ENCODE measurements around the gene COG2. TPM values are rescaled to one million over a fixed set of nuclear protein-coding genes. Genes with fewer than 3 reads are reported as not detected.

COG2 gene
- total RNA-seq, 1 donor from 2014 or later, result 29.7 TPM

GRCh38 chr1:230629511-230629910, 12.8 kb upstream of the COG2 start:
- Histone ChIP-seq H3K36me3 (ENCODE audit: control insufficient read depth, insufficient read depth, low read length) (no peaks in the 10 kb centered on the region), H3K4me3 (ENCODE audit: low read depth, low read length) (no peak overlapping the region), H3K27me3 (ENCODE audit: control insufficient read depth, insufficient read depth, low read length) (peaks cover 7% of the 10 kb centered on the region)
- no peak for DNase-seq (ENCODE audit: low read depth)
- no peak for TF ChIP-seq CTCF (IDR thresholded peaks at IDR 0.05; ENCODE audit: insufficient read depth, low read length, poor library complexity, severe bottlenecking)

- H3K27me3 ChIP-seq (ENCODE audit: control insufficient read depth, insufficient read depth, low read length), result peaks cover 7% of the 10 kb centered on the region
- TF ChIP-seq CTCF (IDR thresholded peaks at IDR 0.05; ENCODE audit: insufficient read depth, low read length, poor library complexity, severe bottlenecking), result no peak
- DNase-seq (ENCODE audit: low read depth), result no peak
- no peaks in the 10 kb centered on the region for H3K36me3 ChIP-seq (ENCODE audit: control insufficient read depth, insufficient read depth, low read length)
- no peak overlapping the region for H3K4me3 ChIP-seq (ENCODE audit: low read depth, low read length)
Measured at GRCh38 chr1:230631477-230631876, 10.8 kb upstream of the COG2 start.

GRCh38 chr1:230632273-230632873, 9.9 kb upstream of the COG2 start:
- H3K4me3 ChIP-seq (ENCODE audit: low read depth, low read length), result no peak overlapping the region
- no peaks in the 10 kb centered on the region for H3K36me3 ChIP-seq (ENCODE audit: control insufficient read depth, insufficient read depth, low read length)
- peak; percentile 69 for TF ChIP-seq CTCF (IDR thresholded peaks at IDR 0.05; ENCODE audit: insufficient read depth, low read length, poor library complexity, severe bottlenecking)
- peaks cover 7% of the 10 kb centered on the region for H3K27me3 ChIP-seq (ENCODE audit: control insufficient read depth, insufficient read depth, low read length)
- DNase-seq (ENCODE audit: low read depth), result no peak

- Histone ChIP-seq H3K27me3 (ENCODE audit: control insufficient read depth, insufficient read depth, low read length) (peaks cover 9% of the 10 kb centered on the region), H3K36me3 (ENCODE audit: control insufficient read depth, insufficient read depth, low read length) (no peaks in the 10 kb centered on the region), H3K4me3 (ENCODE audit: low read depth, low read length) (no peak overlapping the region)
- no peak for DNase-seq (ENCODE audit: low read depth)
- TF ChIP-seq CTCF (IDR thresholded peaks at IDR 0.05; ENCODE audit: insufficient read depth, low read length, poor library complexity, severe bottlenecking), result no peak
Measured at GRCh38 chr1:230633469-230633868, 8.8 kb upstream of the COG2 start.

GRCh38 chr1:230634384-230634783, 7.9 kb upstream of the COG2 start:
- no peak for TF ChIP-seq CTCF (IDR thresholded peaks at IDR 0.05; ENCODE audit: insufficient read depth, low read length, poor library complexity, severe bottlenecking)
- H3K4me3 ChIP-seq (ENCODE audit: low read depth, low read length), result no peak overlapping the region
- no peak for DNase-seq (ENCODE audit: low read depth)
- peaks cover 9% of the 10 kb centered on the region for H3K27me3 ChIP-seq (ENCODE audit: control insufficient read depth, insufficient read depth, low read length)
- no peaks in the 10 kb centered on the region for H3K36me3 ChIP-seq (ENCODE audit: control insufficient read depth, insufficient read depth, low read length)

GRCh38 chr1:230636575-230637148, 5.6 kb upstream of the COG2 start:
- DNase-seq (ENCODE audit: low read depth), result no peak
- TF ChIP-seq CTCF (IDR thresholded peaks at IDR 0.05; ENCODE audit: insufficient read depth, low read length, poor library complexity, severe bottlenecking), result no peak
- H3K27me3 ChIP-seq (ENCODE audit: control insufficient read depth, insufficient read depth, low read length), result peaks cover 14% of the 10 kb centered on the region
- H3K36me3 ChIP-seq (ENCODE audit: control insufficient read depth, insufficient read depth, low read length), result no peaks in the 10 kb centered on the region
- no peak overlapping the region for H3K4me3 ChIP-seq (ENCODE audit: low read depth, low read length)

Data from kidney epithelial cell (primary cell).